Measurements from ENCODE around the gene CMTM7. TPM values are rescaled to one million over a fixed set of nuclear protein-coding genes. Genes with fewer than 3 reads are reported as not detected.

CMTM7 gene
- total and polyA plus RNA-seq, 2 of the 13 experiments (the other 11 are each of a cell fraction or from before 2014, with no cell fraction given): 20.9 to 21.4 TPM

DNA sequence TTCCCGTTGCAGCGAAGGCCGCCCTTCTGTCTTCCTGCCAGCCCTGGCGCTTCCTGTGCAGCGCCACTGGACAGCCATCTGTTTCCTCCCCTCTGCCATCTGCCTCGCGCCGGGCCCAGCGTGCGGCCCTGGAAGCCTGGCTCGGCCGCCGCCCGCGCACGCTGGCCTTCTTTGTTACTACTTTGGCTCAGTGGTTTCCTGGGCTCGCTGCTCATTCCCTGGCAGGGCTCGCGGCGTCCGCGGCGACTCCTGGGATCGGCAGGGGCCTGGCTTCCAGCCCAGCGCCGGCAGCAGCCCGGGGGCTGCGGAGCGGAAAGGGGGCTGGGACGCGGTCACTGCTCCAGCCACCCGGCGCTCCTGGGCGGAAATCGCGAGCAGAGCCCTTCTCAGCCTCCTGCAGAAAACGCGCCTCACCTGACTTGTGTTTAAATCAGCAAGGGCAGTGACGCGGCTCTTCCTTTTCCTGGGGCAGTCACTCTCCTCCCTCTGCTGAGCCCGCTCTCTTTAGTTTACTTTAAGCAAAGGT is 10.0 kb downstream of the CMTM7 start (continued):
- TF ChIP-seq THAP11 (CRISPR knock-in tag; IDR thresholded peaks at IDR 0.05): peak; percentile 73
- peak; percentile 79 for TF ChIP-seq ASH2L (IDR thresholded peaks at IDR 0.05; ENCODE audit: insufficient read length, low read depth, low read length)
- TF ChIP-seq ZNF564 (CRISPR knock-in tag; IDR thresholded peaks at IDR 0.05): no peak
- TF ChIP-seq, protein P1, sequence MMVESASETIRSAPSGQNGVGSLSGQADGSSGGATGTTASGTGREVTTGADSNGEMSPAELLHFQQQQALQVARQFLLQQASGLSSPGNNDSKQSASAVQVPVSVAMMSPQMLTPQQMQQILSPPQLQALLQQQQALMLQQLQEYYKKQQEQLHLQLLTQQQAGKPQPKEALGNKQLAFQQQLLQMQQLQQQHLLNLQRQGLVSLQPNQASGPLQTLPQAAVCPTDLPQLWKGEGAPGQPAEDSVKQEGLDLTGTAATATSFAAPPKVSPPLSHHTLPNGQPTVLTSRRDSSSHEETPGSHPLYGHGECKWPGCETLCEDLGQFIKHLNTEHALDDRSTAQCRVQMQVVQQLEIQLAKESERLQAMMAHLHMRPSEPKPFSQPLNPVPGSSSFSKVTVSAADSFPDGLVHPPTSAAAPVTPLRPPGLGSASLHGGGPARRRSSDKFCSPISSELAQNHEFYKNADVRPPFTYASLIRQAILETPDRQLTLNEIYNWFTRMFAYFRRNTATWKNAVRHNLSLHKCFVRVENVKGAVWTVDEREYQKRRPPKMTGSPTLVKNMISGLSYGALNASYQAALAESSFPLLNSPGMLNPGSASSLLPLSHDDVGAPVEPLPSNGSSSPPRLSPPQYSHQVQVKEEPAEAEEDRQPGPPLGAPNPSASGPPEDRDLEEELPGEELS (CRISPR knock-in tag; IDR thresholded peaks at IDR 0.05): peak; percentile 46; the same call in 1 of the 2 replicates
- TF ChIP-seq ZC3H4 (CRISPR knock-in tag; IDR thresholded peaks at IDR 0.05; ENCODE audit: borderline replicate concordance): no peak
- no peak for TF ChIP-seq CAMTA2 (CRISPR knock-in tag; IDR thresholded peaks at IDR 0.05; ENCODE audit: borderline replicate concordance)
- TF ChIP-seq ZNF790 (CRISPR knock-in tag; IDR thresholded peaks at IDR 0.05; ENCODE audit: borderline replicate concordance): no peak; the same call in 1 of the 2 replicates
- TF ChIP-seq RBAK (CRISPR knock-in tag; IDR thresholded peaks at IDR 0.05): no peak
- no peak for TF ChIP-seq HCFC1 (IDR thresholded peaks at IDR 0.05; ENCODE audit: low read depth, low read length)
- no peak for TF ChIP-seq ZNF451 (CRISPR knock-in tag; IDR thresholded peaks at IDR 0.05)
- peak; percentile 73 for TF ChIP-seq REPIN1 (CRISPR knock-in tag; IDR thresholded peaks at IDR 0.05; ENCODE audit: borderline replicate concordance, low read depth)
- TF ChIP-seq ZNF441 (CRISPR knock-in tag; IDR thresholded peaks at IDR 0.05; ENCODE audit: borderline replicate concordance): peak; percentile 86
- TF ChIP-seq CREM (IDR thresholded peaks at IDR 0.05): no peak
- TF ChIP-seq CREM (CRISPR knock-in tag; IDR thresholded peaks at IDR 0.05): no peak
- TF ChIP-seq ZFP36 (IDR thresholded peaks at IDR 0.05; ENCODE audit: borderline replicate concordance, low read depth, low read length, partially characterized antibody): no peak
- TF ChIP-seq HOXA5 (CRISPR knock-in tag; IDR thresholded peaks at IDR 0.05): peak; percentile 71; the same call in 1 of the 2 replicates
- no peak for TF ChIP-seq SP2 (CRISPR knock-in tag; IDR thresholded peaks at IDR 0.05)
- TF ChIP-seq, protein P2, sequence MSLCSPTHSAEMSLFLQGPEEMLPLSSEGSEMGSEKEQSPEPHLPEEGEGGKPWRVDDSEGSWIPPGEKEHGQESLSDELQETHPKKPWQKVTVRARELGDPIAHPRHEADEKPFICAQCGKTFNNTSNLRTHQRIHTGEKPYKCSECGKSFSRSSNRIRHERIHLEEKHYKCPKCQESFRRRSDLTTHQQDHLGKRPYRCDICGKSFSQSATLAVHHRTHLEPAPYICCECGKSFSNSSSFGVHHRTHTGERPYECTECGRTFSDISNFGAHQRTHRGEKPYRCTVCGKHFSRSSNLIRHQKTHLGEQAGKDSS (CRISPR knock-in tag; IDR thresholded peaks at IDR 0.05; ENCODE audit: borderline replicate concordance, low read depth): peak; percentile 77; the same call in 1 of the 2 replicates
- TF ChIP-seq ZNF607 (CRISPR knock-in tag; IDR thresholded peaks at IDR 0.05; ENCODE audit: borderline replicate concordance): peak; percentile 73
- no peak for TF ChIP-seq ZNF678 (CRISPR knock-in tag; IDR thresholded peaks at IDR 0.05)
- TF ChIP-seq, protein P3, sequence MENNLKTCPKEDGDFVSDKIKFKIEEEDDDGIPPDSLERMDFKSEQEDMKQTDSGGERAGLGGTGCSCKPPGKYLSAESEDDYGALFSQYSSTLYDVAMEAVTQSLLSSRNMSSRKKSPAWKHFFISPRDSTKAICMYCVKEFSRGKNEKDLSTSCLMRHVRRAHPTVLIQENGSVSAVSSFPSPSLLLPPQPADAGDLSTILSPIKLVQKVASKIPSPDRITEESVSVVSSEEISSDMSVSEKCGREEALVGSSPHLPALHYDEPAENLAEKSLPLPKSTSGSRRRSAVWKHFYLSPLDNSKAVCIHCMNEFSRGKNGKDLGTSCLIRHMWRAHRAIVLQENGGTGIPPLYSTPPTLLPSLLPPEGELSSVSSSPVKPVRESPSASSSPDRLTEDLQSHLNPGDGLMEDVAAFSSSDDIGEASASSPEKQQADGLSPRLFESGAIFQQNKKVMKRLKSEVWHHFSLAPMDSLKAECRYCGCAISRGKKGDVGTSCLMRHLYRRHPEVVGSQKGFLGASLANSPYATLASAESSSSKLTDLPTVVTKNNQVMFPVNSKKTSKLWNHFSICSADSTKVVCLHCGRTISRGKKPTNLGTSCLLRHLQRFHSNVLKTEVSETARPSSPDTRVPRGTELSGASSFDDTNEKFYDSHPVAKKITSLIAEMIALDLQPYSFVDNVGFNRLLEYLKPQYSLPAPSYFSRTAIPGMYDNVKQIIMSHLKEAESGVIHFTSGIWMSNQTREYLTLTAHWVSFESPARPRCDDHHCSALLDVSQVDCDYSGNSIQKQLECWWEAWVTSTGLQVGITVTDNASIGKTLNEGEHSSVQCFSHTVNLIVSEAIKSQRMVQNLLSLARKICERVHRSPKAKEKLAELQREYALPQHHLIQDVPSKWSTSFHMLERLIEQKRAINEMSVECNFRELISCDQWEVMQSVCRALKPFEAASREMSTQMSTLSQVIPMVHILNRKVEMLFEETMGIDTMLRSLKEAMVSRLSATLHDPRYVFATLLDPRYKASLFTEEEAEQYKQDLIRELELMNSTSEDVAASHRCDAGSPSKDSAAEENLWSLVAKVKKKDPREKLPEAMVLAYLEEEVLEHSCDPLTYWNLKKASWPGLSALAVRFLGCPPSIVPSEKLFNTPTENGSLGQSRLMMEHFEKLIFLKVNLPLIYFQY (CRISPR knock-in tag; IDR thresholded peaks at IDR 0.05; ENCODE audit: borderline replicate concordance): 0 out of 2 replicates have a peak, but pooled peaks have one; percentile 27
- no peak for TF ChIP-seq ZNF660 (CRISPR knock-in tag; IDR thresholded peaks at IDR 0.05; ENCODE audit: borderline replicate concordance, low read depth)
- TF ChIP-seq, protein P4, sequence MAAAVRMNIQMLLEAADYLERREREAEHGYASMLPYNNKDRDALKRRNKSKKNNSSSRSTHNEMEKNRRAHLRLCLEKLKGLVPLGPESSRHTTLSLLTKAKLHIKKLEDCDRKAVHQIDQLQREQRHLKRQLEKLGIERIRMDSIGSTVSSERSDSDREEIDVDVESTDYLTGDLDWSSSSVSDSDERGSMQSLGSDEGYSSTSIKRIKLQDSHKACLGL (CRISPR knock-in tag; IDR thresholded peaks at IDR 0.05): peak; percentile 86
- no peak for TF ChIP-seq SP4 (CRISPR knock-in tag; IDR thresholded peaks at IDR 0.05)
- TF ChIP-seq TEAD3 (CRISPR knock-in tag; optimal IDR thresholded peaks at IDR 0.05; ENCODE audit: borderline replicate concordance): no peak
